HCT116 (cell line): Measurements from ENCODE around the gene PITPNC1.

Experiments used
- CEBPB ChIP-seq: IDR thresholded peaks from 2 replicates; pipeline ENCODE4 v1.6.1; 2012; ENCODE audit warnings: low read depth
- CTCF ChIP-seq, 3 experiments: fragments of 200-600 bp in 1 of 3; sonication (generic) in 1 of 3; IDR thresholded peaks in 2 of 3; conservative IDR thresholded peaks in 1 of 3; 2 replicates each; pipeline ENCODE4 v1.5.1; 2012 to 2017; ENCODE audit warnings: low read depth in 2 of 3, low read length in 2 of 3, antibody characterized with exemption in 1 of 3, borderline replicate concordance in 1 of 3, control low read depth in 1 of 3, mild to moderate bottlenecking in 1 of 3, mixed read lengths in 1 of 3, mixed run types in 1 of 3, moderate library complexity in 1 of 3; ENCODE audit not compliant: insufficient read depth in 1 of 3
- EGR1 ChIP-seq: IDR thresholded peaks from 2 replicates; pipeline ENCODE4 v1.6.1; 2012; ENCODE audit warnings: low read depth
- EZH2phosphoT487 ChIP-seq: fragments of 200-600 bp; IDR thresholded peaks from 2 replicates; pipeline ENCODE4 v1.6.1; 2018; ENCODE audit warnings: antibody characterized with exemption, borderline replicate concordance
- POLR2A ChIP-seq: IDR thresholded peaks from 2 replicates; pipeline ENCODE4 v1.7.0; 2011; ENCODE audit warnings: borderline replicate concordance; ENCODE audit not compliant: insufficient read depth, insufficient read length; ENCODE audit errors: extremely low read depth
- RAD21 ChIP-seq: IDR thresholded peaks from 2 replicates; pipeline ENCODE4 v1.6.1; 2012; ENCODE audit warnings: low read depth, mild to moderate bottlenecking
- TCF7L2 ChIP-seq: IDR thresholded peaks from 2 replicates; pipeline ENCODE4 v1.7.0; 2011; ENCODE audit warnings: borderline replicate concordance, inconsistent platforms; ENCODE audit not compliant: insufficient read depth, insufficient read length; ENCODE audit errors: extremely low read depth
- YY1 ChIP-seq: IDR thresholded peaks from 2 replicates; pipeline ENCODE4 v1.6.1; 2011; ENCODE audit warnings: low read length, low read depth, moderate library complexity, mild to moderate bottlenecking; ENCODE audit not compliant: insufficient replicate concordance; ENCODE audit errors: extremely low read depth
- ZNF274 ChIP-seq: fragments of 200-500 bp; sonication (Bioruptor generic); IDR thresholded peaks from 2 replicates; pipeline ENCODE4 v1.6.1; 2014; ENCODE audit warnings: mild to moderate bottlenecking, low read depth, low read length, inconsistent platforms

DNA sequence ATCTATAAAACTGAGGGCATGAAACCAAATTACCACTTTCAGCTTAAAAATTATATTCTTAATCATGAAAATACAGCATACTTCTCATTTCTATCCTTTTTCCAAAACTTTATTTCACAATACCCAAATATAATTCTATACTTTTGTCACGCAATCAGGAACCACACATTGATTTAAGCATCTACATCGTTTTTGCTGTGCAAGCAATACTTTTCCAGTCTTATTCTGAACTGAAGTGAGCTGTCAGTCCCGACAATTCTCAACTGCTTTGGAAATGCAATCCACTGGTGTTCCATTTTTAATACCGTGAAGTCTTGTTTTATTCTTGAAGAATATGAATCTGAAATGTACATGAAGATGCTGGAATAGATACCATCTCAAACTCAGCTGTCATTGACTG is 280.5 kb downstream of the PITPNC1 start:
- TF ChIP-seq CTCF (IDR thresholded peaks at IDR 0.05 in 2 of 3, conservative IDR thresholded peaks at IDR 0.05 in 1 of 3; ENCODE audit: borderline replicate concordance in 1 of 3, insufficient read depth in 1 of 3, low read depth in 2 of 3, low read length in 2 of 3) (no peak), RAD21 (no peak), ZNF274 (no peak), YY1 (no peak), EZH2phosphoT487 (no peak), POLR2A (no peak), TCF7L2 (no peak), CEBPB (no peak), EGR1 (no peak)
